Retina (tissue), 1 donor: Measurements from ENCODE around the gene SORT1.
"Not testable (repeated sequence)": the region's sequence is repeated elsewhere in the genome, so short reads cannot be mapped to it uniquely, and the experiment has no call there.

Experiments
- DNase-seq: peaks from one replicate; pipeline ENCODE4 v3.0.0-alpha.2; 2016

The SORT1 gene

DNA sequence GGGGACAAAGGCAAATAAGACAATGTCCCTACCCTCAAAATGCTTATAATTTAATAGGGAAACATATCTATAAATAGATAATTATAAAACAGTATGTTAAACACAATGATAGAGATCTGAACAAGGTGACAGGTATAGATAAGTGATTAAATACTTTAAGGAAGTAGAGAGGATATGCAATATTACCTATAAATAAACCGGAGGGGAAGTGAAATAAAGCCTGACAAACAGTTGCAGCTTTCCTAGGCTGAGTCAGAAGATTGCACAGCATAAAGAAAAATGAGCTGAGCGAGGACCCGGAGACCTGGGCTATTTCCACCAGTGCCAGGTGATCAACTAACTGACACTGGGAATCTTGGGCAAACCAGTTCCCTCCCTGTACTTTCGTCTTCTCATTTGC lies 103.2 kb downstream of the SORT1 start:
- DNase-seq, result no peak

DNA sequence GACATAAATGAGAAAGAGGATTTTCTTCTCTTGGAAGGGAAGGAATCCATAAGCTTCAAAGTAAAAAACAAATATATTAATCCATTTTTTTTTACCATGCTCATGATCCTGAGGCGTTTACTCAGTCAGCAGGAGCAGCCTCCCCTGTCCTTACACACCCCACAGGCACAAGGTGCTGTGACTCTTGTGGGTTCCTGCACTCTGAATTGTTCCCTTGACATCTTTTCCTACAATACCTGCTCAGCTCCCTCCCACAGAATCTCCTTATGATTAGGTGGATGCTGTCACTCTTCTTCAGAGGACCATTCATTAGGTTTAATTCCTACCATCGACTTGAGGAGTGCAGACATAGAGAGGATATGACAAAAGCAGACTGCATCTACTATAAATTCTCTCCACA lies 104.7 kb downstream of the SORT1 start:
- DNase-seq, result no peak

- no peak for DNase-seq
Measured at GRCh38 chr1:109292364-109292763, 105.4 kb downstream of the SORT1 start.

DNA sequence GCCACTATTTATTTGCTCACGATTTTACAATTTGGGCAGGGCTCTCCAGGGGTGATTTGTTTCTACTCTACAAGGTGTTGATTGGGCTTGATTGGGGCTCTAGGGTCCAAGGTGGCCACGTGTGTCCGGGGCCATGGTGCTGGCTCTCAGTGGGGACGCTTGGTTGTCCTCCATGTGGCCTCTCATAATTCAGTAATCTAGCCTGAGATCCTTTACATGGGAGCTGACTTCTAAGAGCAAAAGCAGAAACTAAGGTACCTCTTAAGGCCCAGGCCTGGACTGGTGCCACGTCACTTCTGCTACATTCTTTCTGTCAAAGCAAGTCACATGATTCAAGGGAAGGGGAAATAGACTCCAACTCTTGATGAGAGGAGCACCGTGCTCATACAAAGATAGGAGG lies 106.7 kb downstream of the SORT1 start:
- DNase-seq, result no peak

GRCh38 chr1:109290137-109290536 lies 107.6 kb downstream of the SORT1 start:
- no peak for DNase-seq

DNA sequence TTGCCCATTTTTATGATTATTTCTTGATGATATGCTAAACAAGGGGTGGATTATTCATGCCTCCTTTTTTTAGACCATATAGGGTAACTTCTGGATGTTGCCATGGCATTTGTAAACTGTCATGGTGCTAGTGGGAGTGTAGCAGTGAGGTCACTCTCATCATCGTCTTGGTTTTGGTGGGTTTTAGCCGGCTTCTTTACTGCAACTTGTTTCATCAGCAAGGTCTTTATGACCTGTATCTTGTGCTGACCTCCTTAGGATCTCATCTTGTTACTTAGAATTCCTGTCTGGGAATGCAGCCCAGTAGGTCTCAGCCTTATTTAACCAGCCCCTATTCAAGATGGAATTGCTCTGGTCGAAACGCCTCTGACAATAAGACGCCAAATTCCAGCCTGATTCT lies 111.0 kb downstream of the SORT1 start:
- DNase-seq, result not testable (repeated sequence)

- no peak for DNase-seq
Measured at GRCh38 chr1:109283748-109284600, 113.7 kb downstream of the SORT1 start.

- DNase-seq, result peak; percentile 97
Measured at GRCh38 chr1:109282952-109283747, 114.6 kb downstream of the SORT1 start, which contains the start of gene PSRC1. PSRC1 (minus strand) TSS chr1:109283145.

- no peak for DNase-seq
Measured at GRCh38 chr1:109282497-109282951, 115.2 kb downstream of the SORT1 start.

DNA sequence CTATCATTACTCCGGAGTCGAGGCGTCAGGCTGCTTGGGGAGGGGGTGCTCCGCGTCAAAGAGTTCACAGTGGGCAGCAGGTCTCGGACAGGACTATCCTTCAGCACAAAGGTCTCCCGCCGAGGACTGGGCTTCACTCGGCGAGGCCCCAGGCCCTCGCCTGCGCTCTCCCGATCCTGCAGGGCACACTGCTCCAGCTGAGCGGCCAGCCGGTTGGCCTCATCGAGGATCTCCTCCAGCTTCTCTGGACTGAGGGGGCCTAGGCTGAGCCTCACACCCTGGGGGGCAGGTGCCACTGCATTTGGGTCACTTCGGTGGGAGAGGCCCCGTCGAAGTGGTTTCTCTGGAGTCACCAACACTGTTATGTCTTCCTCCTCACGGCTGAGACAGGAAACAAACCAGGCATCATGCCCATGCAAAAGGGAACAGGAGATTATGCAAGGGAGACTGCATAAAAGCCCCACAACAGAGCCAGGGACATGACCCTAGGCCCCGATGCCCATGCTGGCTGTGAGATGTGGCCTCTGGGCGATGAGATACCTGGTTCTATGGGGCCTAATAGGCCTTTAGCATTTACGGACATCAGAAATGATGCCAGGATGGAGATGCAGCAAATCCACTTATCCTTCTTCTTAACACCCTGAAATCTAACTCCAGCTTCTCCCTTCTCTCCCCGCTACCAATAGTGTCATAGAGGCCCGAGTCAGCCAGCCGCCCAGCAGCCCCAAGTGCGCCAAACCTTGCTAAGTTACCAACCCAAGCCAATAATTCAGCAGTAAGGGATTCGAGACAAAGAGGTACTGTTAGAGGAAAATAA lies 115.8 kb downstream of the SORT1 start:
- no peak for DNase-seq

DNA sequence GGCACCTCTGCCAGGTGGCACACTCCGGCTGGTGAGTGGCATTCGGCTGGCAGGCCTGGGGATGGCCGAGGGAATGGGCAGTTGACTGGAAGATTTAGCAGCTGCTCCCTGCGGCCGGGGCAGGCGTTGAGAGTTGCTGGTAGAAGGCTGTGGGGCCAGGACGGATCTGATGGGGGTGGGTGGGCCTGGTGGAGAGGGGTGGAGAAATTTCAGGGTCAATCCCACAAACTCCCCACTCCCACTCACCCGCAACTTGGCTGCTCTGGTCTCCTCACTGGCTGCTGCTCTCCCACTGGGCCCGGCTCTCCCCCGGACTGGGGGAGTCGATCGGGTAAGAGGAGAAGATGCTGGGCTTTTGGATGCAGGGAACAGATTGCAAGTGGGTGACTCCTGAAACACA lies 116.9 kb downstream of the SORT1 start:
- no peak for DNase-seq

GRCh38 chr1:109279615-109280278 lies 118.0 kb downstream of the SORT1 start:
- DNase-seq, result no peak

GRCh38 chr1:109277434-109278204 lies 120.1 kb downstream of the SORT1 start:
- peak; percentile 88 for DNase-seq

GRCh38 chr1:109275706-109276345 lies 121.9 kb downstream of the SORT1 start:
- DNase-seq, result no peak

- no peak for DNase-seq
Measured at GRCh38 chr1:109274533-109275476, 122.9 kb downstream of the SORT1 start.

DNA sequence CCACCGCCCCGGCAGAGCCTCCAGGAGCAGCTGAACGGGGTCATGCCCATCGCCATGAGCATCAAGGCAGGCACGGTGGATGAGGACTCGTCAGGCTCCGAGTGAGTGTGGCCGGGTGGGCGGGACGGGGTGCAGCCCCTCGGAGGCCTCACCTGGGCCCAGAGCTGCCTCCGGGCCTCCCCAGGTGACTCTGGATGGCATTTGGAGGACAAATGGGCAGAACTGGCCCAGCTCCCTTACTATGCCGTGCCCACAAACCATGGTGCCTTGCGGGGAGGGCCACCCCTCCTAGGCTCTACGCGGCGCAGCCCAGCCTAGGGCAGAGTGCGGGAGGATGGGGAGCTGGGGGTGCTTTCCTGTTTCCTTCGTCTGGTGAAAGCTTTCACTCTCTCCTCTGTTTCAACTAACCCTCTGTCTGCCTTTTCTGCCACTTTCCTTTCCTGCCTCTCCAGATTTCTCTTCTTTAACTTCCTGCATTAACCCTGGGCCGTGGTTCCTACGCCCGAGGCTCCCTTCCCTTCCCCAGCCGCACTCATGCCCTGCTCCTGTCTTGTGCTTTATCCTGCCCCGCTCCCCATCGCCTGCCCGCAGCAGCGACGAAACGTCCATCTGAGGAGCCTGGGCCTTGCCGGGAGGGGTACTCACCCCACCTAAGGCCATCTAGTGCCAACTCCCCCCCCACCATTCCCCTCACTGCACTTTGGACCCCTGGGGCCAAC lies 124.0 kb downstream of the SORT1 start:
- DNase-seq, result no peak

DNA sequence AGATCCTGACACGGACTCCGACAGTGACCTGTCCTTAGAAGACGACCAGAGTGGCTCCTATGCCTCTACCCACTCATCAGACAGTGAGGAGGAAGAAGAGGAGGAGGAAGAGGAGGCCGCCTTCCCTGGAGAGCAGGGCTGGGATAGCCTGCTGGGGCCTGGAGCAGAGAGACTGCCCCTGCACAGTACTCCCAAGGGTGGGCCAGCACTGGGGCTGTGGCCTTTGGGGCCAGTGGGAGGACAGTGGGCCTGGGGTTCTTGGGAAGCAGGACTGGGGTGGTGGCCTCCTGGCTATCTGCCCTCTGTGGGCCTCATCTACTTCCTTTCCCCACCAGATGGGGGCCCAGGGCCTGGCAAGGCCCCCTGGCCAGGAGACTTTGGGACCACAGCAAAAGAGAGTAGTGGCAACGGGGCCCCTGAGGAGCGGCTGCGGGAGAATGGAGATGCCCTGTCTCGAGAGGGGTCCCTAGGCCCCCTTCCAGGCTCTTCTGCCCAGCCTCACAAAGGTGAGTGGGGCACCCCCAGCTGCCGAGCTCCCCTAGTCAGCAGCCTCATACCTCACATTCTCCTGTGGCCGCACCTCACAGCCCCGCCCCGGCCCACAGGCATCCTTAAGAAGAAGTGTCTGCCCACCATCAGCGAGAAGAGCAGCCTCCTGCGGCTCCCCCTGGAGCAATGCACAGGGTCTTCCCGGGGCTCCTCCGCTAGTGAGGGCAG lies 124.7 kb downstream of the SORT1 start:
- DNase-seq, result no peak

GRCh38 chr1:109272021-109272799 lies 125.5 kb downstream of the SORT1 start:
- DNase-seq, result no peak
